T47D (cell line): ENCODE results near the gene CARNS1.
"Not testable (repeated sequence)": the region's sequence is repeated elsewhere in the genome, so short reads cannot be mapped to it uniquely, and the experiment has no call there.

Experiments used
- DNase-seq, 2 experiments: peaks; one replicate each; pipeline versions ENCODE4 v3.0.0 to v3.0.0-alpha.2; 2011 to 2012; ENCODE audit warnings: low read depth in 1 of 2, low spot score in 1 of 2
- JUND ChIP-seq: IDR thresholded peaks from 2 replicates; pipeline ENCODE4 v1.6.1; 2012; ENCODE audit warnings: low read depth
- in situ Hi-C: cut with HindIII; loops from 2 replicates; pipeline ENCODE4 v1.10.0; 2016; ENCODE audit warnings: low sequenced_read_pairs, low pct_unique_long_range_greater_than_20kb

The CARNS1 gene

GRCh38 chr11:67457453-67457852 is 42.0 kb downstream of the CARNS1 start:
- in situ Hi-C loops, result no loop called here
- no peak for TF ChIP-seq JUND
- no peak for DNase-seq

- no peak for TF ChIP-seq JUND
- in situ Hi-C loops, result no loop called here
- DNase-seq, result no peak
Measured at GRCh38 chr11:67458266-67458665, 42.8 kb downstream of the CARNS1 start.

GRCh38 chr11:67463186-67463585 is 47.7 kb downstream of the CARNS1 start:
- DNase-seq, result no peak
- TF ChIP-seq JUND, result no peak
- in situ Hi-C loops, result no loop called here

GRCh38 chr11:67463680-67464410 is 48.4 kb downstream of the CARNS1 start:
- peak in 1 of 2 experiments; percentile 87 for DNase-seq
- TF ChIP-seq JUND, result no peak
- in situ Hi-C loops, result no loop called here

- no peak for TF ChIP-seq JUND
- in situ Hi-C loops, result no loop called here
- DNase-seq, result peak; percentile 92 to 98
Measured at GRCh38 chr11:67464411-67465188, 49.1 kb downstream of the CARNS1 start.

GRCh38 chr11:67465189-67465510 is 49.7 kb downstream of the CARNS1 start:
- no peak for TF ChIP-seq JUND
- peak in 1 of 2 experiments; percentile 50 for DNase-seq
- in situ Hi-C loops, result no loop called here

GRCh38 chr11:67465530-67465929 is 50.1 kb downstream of the CARNS1 start:
- peak in 1 of 2 experiments; percentile 85 for DNase-seq
- TF ChIP-seq JUND, result 0 out of 2 replicates have a peak, but pooled peaks have one; percentile 16
- in situ Hi-C loops, result not testable (repeated sequence)

GRCh38 chr11:67466367-67466766 is 50.9 kb downstream of the CARNS1 start:
- TF ChIP-seq JUND, result no peak
- in situ Hi-C loops, result no loop called here

GRCh38 chr11:67466962-67467771 is 51.7 kb downstream of the CARNS1 start:
- no peak for DNase-seq
- no peak for TF ChIP-seq JUND
- in situ Hi-C loops, result no loop called here

More at GRCh38 chr11:67466367-67466766, 50.9 kb downstream of the CARNS1 start:
- no peak for DNase-seq

GRCh38 chr11:67468056-67468455 is 52.6 kb downstream of the CARNS1 start:
- TF ChIP-seq JUND, result 0 out of 2 replicates have a peak, but pooled peaks have one; percentile 24
- in situ Hi-C loops, result no loop called here
- DNase-seq, result peak; percentile 94 to 96

- in situ Hi-C loops, result no loop called here
- TF ChIP-seq JUND, result no peak
Measured at GRCh38 chr11:67468456-67468758, 52.9 kb downstream of the CARNS1 start.

GRCh38 chr11:67468759-67469507 is 53.5 kb downstream of the CARNS1 start, which contains the start of gene TMEM134:
TMEM134 (minus strand) TSS chr11:67469251; CDS start chr11:67469192, 59 bp downstream.
- in situ Hi-C loops, result no loop called here
- peak; percentile 82 to 96 for DNase-seq
- no peak for TF ChIP-seq JUND

More at GRCh38 chr11:67468456-67468758, 52.9 kb downstream of the CARNS1 start:
- DNase-seq, result no peak
